GM18511 (cell line): ENCODE data around the gene COL5A1.

Source experiments
- ATAC-seq: cut with Tn5 transposase; IDR thresholded peaks from one replicate; pipeline ENCODE4 v1.9.1; 2021; ENCODE audit warnings: mild to moderate bottlenecking, moderate library complexity; ENCODE audit not compliant: unreplicated experiment

The COL5A1 gene

GRCh38 chr9:134758949-134759607 lies 117.5 kb downstream of the COL5A1 start:
- no peak for ATAC-seq

DNA sequence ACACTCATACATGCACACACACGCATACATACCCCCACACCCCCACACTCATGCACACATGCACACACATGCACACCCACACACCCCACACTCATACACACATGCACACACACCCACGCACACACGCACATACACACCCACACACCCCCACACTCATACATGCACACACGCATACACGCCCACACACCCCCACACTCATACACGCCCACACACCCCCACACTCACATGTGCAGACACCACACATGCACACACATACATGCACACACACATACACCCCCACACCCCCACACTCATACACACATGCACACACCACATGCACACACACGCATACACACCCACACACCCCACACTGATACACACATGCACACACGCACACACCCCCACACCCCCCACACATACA lies 118.3 kb downstream of the COL5A1 start:
- no peak for ATAC-seq

DNA sequence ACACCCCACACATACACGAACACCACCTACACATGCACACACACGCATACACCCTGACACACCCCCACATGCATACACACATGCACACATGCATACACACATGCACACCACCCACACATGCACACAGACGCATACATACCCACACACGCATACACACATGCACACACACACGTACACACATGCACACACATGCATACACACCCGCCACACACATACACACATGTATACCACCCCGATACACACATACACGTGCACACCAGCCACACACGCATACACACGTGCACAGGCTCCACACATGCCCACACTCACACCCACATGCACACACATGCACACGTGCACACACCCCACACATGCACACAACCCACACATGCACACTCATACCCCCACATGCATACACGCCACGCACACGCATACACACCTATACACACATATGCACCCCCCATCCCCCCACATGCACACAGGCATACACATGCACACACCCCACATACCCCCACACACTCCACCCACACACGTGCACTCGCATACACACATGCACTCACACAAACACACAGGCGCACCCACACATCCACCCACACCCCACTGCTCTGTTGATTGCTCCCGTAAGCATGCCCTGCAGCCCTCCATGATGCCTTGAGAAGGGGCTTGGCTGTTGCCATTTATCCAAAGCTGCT lies 119.3 kb downstream of the COL5A1 start:
- no peak for ATAC-seq

DNA sequence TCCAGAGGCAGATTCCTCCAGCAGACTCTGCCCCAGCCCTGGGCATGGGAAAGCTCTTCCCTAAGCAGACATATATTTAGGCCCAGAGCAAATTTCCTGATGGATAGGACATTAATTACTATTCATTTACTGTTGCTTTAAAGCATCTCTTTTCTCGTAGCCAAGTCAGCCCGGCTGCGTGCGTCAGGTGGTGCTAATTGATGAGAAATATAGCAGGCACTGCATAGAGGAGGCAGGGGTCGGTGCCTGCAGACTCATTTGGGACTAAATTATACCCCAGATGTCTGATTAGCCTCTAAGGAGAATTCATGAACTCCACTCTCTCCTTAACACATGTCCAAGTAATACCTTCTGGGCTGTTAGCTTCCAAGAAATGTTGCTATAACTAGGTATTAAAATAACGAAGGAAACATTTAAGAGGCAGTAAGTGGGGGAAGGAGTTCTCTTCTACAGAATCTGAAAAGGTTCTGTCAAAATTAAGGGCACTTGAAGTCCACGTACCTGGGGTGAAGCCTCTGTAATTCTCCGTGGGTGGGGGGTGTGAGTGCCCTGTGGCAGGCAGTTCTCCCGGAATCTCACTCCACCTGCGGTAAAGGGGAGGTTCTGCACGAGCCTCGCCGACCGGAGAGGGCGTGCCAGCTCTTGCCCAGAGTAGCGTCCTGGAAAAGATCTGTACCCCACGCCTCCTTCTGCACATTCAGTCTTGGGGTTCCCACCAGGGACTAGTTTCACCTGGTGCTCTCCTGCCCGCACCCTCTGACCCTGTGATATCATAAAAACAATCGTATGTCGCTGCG lies 123.1 kb downstream of the COL5A1 start:
- ATAC-seq = no peak

DNA sequence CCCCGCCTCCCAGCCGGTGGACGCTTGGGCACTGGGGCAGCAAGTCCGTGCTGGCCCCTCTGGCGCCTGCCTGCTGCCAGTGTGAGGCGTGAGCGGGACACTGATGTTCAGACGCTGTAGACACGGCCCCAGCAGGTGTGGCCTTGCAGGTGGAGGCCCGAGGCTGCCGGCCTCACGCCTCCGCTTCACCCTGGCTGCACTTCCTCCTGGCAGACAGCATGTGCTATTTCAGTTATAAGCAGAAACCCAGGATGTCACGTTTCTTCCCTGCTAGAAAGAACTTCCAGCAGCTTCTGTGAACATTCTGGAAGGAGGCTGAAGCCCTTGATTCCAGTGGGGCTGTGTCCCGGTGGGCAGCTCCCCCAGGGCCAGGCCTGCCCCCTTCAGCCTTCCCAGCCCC lies 124.2 kb downstream of the COL5A1 start:
- ATAC-seq = no peak

- ATAC-seq = no peak
Measured at GRCh38 chr9:134766587-134766986, 125.0 kb downstream of the COL5A1 start.

GRCh38 chr9:134768332-134768708 lies 126.7 kb downstream of the COL5A1 start:
- ATAC-seq = no peak

GRCh38 chr9:134768709-134769351 lies 127.2 kb downstream of the COL5A1 start:
- ATAC-seq = no peak

DNA sequence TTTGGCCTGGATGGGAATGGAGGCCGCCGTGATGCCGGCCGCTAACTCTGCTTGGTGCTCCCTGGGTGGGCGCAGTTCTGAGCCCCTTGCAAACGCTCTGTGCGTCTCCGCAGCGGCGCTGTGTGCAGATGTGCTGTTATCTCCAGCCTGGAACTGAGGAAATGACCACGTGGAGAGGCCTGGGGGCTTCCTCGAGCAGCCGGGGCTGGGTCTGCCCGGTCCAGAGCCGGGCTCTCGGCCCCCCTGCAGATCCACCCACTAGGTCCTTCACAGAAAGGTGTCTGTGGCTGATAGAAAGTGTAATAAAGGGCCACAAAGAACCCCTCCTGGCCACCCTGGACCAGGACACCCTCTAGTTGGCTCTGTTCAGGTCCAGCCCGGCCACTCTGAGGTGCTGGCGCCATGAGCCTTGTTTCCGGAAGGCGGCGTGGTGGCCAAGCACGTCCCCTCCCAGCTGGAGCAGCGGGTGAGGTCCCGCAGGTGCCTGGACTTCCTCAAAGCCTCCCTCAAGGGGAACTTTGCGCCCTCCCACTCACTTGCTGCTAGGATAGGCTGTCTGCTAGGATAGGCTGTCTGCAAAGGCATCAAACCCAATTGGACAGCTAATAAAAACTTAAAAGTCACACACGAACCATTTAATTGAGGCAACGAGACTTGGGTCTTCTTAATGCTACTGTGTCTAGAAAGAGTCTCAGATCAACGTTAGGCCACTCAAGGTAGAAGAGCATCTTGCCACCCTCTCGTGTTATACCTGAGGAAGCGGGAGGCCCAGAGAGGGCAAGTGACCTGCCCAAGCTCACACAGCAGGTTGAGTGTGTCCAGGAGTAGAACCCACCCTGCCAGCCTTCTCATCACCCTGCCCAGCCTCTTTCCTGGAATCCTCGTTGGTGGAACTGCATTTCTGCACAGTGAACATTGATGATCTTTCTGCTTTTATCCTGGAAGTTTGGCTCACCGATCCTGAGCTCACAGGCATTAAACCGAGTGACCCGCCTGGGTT lies 129.7 kb downstream of the COL5A1 start:
- ATAC-seq = peak; percentile 51

DNA sequence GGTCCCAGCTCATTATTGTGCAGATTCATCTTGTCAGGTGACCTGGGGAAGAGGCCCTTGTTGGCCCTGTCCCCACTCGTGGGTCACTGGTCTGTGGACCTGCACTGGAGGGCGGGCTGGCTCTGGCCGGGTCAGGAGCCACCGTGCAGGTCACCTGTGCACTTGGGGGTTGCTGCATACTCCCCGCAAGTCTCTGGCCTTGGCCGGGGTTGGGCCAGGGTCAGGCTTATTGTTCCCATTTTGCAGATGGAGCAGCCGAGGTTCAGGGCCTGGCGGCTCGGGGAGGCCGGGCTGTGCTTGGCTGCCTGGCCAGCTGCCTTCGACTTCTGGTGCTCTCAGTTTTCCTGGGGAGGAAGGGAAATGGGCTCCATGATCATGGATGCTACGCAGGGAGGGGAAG lies 130.7 kb downstream of the COL5A1 start:
- ATAC-seq = no peak

- ATAC-seq = no peak
Measured at GRCh38 chr9:134773842-134774241, 132.2 kb downstream of the COL5A1 start.

DNA sequence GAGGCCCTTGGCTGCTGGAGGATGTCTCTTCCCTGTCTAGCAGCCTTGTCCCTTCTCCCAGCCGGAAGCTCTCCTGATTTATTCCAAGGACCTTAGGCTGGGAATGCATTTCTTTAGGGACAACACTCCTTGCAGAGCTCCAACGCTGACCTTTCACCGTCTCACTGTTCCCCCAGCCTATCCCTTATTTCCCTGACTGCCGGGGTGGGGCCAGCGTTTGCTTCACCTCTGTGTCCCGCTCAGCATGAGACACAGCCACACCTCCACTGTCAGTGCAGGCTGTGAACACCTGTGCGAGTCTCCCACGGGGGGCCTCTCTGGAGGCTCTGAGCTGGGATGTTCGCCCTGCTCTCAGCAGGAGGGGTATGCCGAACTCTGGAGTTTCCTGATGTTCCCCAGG lies 132.8 kb downstream of the COL5A1 start:
- ATAC-seq = no peak

DNA sequence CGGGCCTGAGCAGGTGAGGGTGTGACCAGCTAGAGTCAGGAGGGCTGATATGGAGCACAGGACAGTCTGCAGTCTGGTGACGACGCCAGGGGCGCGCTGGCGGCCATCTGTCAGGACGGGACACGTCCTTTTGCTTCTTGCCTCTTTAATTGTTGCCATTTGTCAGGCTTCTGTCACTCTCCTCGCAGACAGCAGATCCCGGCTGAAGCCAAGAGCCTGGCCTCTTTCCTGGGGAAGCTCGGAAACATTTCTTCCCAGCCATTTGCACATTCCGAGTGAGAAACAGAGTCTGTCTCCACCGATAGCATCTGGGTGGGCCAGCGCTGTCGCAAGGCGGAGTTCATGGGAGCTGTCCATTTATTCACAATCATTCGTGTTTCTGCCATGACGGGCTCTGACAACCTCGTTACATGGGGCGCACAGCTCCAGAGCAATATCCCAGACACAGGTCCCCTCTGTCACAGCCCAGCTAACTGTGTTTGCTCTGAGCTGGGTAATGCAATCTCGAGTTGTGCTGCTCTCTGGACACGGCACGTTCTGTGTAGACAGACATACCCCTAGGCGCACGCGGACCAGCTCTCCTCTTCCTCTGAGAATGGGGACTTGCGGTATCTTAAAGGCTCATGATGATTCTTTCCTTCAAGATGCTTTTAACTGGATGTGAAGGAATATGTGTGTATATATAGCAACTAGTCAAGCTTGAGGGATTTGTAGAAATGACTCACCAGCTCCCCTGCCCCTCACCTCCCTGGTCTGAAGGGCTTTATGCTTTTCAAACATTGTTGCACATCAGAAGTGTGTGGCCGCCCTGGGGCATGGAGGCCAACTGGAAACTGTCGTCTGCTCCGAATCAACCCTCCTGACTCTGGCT lies 133.7 kb downstream of the COL5A1 start:
- no peak for ATAC-seq

DNA sequence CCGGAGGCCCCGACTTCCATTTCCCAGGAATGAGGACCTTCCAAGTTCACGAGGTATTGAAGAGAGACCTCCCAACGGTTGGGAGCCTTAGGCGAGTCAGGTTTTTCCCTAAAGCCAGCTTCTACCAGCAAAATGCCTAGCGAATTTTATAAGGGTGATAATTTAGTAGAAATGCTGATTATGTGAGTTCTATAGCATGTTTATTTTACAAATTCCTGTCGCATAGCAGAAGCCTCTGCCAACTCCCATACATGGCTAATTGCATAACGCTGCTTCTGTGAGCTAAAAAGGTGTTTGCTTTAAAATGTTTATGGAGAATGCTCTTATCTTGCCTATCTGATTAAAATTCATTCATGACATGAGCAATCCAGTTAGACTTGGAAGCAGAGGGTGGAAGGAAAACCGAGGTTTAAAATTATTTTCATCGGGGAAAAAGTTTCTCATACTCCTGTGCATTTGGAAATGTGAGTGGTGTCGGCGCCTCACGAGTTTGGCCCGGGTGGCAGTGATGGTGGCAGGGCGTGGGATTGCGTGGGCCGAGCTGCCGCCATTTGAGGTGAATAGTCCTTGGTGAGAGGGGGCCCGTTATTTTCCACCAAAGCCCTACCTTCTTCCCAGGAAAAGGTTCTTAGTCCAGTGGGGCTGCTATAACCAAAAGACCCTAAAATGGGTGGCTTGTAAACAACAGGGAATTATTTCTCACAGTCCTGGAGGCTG lies 134.6 kb downstream of the COL5A1 start:
- ATAC-seq = no peak

DNA sequence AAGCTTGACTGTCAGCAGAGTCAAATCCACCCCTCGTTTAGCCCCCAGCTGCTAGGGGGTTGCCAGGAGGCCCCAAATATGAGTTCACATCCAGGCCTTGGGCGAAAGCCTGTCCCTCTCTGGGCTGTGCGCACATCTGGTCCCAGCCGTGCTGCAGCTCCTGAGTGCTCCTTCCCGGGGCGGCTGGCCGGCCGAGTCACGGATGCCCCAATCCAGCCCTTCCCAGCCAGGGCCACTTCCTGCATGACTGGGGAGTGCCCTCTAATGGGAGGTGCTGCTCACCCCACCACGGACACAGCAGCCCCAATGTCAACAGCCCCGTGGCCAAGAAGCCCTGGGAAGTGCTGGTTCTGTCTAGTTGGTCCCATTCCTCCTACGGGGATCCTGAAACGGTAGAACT lies 135.6 kb downstream of the COL5A1 start:
- ATAC-seq = no peak

- no peak for ATAC-seq
Measured at GRCh38 chr9:134778156-134778555, 136.6 kb downstream of the COL5A1 start.

DNA sequence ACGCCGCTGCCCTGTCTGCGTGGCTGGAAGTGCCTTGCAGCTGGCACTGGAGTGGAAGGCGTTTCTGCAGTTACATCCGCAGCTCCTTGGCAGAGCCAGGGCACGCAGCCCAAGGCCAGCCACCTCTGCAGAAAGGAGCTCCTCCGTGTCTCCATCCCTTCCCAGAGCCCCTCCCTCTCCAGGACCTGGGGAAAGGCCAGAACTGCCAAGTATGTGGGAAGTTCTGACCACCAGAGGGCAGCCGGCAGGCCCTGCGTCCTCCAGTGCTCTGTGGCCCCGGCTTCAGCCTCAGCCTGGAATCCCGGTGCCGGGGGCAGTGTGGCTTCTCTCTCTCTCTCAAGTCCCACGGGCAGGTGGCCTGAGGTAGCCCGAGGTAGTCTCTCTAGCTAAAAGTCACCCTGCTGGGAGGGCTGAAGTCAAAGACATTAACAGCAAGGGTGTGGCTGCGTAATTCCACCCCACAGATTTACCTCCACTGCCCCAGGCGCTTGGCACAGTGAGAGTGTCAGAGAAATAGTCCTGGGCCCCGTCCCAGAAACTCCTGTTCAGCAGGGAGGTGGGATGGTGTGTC lies 137.3 kb downstream of the COL5A1 start:
- no peak for ATAC-seq

DNA sequence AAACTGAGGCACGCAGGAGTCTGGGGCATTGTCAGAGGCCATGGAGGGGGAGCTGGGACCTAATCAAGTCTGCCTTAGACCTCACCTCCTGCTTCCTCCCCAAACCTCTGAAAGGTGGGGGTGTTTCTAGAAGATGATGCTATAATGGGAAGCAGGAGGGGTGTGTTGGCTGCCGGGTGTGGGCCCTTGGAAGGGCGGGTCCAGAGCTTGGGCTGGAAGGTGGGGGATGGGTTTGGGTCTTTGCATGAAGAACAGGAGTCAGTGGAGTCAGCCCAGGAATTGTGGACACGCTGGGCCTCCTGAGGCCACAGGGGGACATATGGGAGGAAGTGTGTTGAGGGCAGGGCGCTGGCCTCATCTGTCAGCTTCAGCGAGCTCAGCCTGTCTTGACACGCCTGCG lies 138.0 kb downstream of the COL5A1 start:
- no peak for ATAC-seq
